Astrocyte of the cerebellum (primary cell): Measurements from ENCODE around the gene OR1B1.

ENCODE experiments used
- DNase-seq: peaks from one replicate; pipeline ENCODE4 v3.0.0-alpha.2; 2011; ENCODE audit warnings: low read depth
- H3K4me3 ChIP-seq: 2 replicates; pipeline ENCODE4 v1.5.1; 2011; ENCODE audit warnings: mild to moderate bottlenecking, low read depth, low read length, moderate library complexity
- CTCF ChIP-seq: IDR thresholded peaks from 2 replicates; pipeline ENCODE4 v1.5.1; 2012; ENCODE audit warnings: low read length, low read depth, moderate library complexity, mild to moderate bottlenecking; ENCODE audit errors: missing control alignments
- in situ Hi-C: cut with HindIII; loops from 2 replicates; pipeline ENCODE4 v1.10.0; 2017; ENCODE audit warnings: low sequenced_read_pairs

Gene OR1B1

DNA sequence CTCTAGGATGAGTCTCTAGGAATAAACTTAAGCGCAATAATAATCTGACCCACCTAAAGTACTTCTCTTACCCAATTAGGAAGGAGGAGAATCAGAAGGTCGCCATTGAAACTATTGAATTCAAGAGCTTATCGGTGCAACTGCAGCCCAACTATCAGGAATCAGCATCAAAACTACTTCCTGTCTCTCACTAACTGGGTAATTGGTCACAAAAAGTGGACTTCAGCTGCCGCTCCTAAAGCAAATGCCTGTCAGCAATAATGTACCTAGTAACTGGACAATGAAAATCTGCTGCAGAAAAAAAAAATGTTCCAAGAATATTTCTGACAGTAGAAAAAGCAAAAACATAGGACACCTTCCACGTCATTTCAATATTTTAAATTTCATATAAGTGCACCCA, 77.6 kb downstream of the OR1B1 start:
- H3K4me3 ChIP-seq: no peak overlapping the region
- TF ChIP-seq CTCF: no peak

More for the DNA sequence above, 77.6 kb downstream of the OR1B1 start:
- no peak for DNase-seq
- in situ Hi-C loops: no loop called here
